GM18511 (cell line): ENCODE measurements around the gene TOP2A.
"Not testable (repeated sequence)": the region's sequence is repeated elsewhere in the genome, so short reads cannot be mapped to it uniquely, and the experiment has no call there.

Experiments used
- ATAC-seq: cut with Tn5 transposase; IDR thresholded peaks from one replicate; pipeline ENCODE4 v1.9.1; 2021; ENCODE audit warnings: mild to moderate bottlenecking, moderate library complexity; ENCODE audit not compliant: unreplicated experiment

The TOP2A gene

DNA sequence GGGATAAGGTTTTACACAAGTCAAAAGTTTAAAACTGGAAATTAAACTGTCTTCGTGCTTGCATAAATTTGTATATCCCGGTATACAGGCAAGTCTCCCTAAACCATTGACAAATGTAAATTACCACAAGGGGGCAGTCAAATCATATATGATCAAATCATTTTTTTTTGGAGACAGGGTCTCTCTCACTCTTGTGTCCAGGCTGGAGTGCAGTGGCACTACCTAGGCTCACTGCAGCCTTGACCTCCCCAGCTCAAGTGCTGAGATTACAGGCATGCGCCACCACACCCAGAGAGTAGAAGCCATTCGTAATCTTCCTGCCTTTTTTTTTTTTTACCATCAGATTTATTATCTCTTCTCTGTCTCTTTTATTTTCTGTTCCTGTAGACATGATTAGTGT lies 18.5 kb downstream of the TOP2A start:
- ATAC-seq: no peak

DNA sequence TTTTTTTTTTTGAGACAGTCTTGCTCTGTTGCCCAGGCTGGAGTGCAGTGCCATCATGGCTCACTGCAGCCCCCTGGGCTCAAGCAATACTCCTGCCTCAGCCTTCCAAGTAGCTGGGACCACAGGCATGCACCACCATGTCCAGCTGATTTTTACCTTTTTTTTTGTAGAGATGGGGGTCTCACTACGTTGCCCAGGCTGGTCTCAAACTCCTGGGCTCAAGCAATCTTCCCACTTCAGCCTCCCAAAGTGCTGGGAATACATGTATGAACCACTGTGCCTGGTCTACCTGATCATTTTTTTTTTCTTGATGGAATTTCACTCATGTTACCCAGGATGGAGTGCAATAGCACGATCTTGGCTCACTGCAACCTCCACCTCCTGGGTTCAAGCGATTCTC lies 31.1 kb downstream of the TOP2A start:
- not testable (repeated sequence) for ATAC-seq

- ATAC-seq: no peak
These were observed 35.4 kb downstream of the TOP2A start for GRCh38 chr17:40382251-40382650.

DNA sequence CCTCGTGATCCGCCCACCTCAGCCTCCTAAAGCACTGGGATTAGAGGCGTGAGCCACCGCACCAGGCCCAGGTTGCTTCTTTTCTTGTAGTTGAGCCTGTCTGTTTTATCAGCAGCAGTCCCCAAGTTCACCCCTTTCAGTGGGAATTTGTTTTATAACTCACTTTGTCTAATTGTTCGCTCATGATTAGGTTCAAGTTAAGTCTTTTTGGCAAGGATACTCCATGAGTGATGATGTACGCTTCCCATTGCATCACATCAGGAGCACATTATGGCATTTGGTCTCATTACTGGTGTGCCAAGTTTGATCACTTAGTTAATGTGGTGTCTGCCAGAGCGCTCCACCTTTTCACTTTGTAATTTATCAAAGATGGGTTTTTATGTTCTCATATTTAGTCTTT lies 38.7 kb downstream of the TOP2A start:
- ATAC-seq: no peak

- no peak for ATAC-seq
These were observed 39.9 kb downstream of the TOP2A start for GRCh38 chr17:40377832-40378231.

DNA sequence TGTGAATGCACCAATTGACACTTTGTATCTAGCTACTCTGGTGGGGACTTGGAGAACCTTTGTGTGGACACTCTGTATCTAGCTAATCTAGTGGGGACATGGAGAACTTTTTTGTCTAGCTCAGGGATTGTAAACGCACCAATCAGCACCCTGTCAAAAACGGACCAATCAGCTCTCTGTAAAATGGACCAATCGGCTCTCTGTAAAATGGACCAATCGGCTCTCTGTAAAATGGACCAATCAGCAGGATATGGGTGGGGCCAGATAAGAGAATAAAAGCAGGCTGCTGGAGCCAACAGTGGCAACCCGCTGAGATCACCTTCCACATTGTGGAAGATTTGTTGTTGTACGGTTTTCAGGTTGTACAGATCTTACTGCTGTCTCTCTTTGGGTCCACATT lies 41.2 kb downstream of the TOP2A start:
- not testable (repeated sequence) for ATAC-seq

- ATAC-seq: not testable (repeated sequence)
These were observed 41.9 kb downstream of the TOP2A start for GRCh38 chr17:40375786-40376185.

DNA sequence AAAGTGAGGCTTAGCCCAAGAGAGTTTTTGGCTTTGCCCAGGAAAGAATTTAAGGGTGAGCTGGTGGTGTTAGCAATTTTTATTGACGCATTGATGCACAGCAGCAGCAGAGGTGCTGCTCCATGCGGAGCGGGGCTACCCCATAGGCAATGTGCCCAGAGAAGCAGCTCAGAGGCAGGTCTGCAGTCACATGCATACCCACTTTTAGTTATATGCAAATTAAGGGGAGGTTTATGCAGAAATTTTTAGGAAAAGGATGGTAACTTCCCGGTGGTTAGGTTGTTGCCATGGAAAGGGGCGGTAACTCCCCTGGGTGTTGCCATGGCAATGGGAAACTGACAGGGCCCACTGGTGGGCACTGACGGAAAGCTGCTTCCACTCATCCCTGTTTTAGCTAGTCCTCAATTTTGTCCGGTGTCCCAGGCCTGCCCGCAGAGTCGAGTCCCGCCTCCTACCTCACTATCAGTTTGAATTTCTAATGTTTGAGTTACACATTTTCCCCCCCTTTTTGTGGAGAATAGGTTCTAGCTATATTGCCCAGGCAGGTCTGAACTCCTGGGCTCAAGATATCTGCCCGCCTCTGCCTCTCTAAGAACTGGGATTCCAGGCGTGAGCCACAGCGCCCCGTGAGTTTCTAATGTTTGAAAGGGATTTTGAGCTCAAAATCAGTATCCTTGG lies 42.7 kb downstream of the TOP2A start:
- ATAC-seq: no peak

DNA sequence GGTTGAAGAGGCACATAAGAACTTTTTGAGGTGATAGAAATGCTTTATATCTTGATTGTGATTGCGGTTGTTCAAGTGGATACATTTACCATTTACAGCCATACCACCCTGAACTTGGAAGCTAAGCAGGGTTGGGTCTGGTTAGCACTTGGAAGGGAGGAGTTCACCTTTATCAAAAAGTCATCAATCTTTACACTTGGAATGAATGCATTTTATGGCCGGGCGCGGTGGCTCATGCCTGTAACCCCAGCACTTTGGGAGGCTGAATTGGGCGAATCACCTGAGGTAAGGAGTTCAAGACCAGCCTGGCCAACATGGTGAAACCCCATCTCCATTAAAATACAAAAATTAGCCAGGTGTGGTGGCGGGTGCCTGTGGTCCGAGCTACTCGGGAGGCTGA lies 43.7 kb downstream of the TOP2A start:
- ATAC-seq: no peak

GRCh38 chr17:40373324-40373723 lies 44.4 kb downstream of the TOP2A start:
- no peak for ATAC-seq

GRCh38 chr17:40372644-40373043 lies 45.1 kb downstream of the TOP2A start:
- ATAC-seq: not testable (repeated sequence)

GRCh38 chr17:40372031-40372430 lies 45.7 kb downstream of the TOP2A start:
- no peak for ATAC-seq

DNA sequence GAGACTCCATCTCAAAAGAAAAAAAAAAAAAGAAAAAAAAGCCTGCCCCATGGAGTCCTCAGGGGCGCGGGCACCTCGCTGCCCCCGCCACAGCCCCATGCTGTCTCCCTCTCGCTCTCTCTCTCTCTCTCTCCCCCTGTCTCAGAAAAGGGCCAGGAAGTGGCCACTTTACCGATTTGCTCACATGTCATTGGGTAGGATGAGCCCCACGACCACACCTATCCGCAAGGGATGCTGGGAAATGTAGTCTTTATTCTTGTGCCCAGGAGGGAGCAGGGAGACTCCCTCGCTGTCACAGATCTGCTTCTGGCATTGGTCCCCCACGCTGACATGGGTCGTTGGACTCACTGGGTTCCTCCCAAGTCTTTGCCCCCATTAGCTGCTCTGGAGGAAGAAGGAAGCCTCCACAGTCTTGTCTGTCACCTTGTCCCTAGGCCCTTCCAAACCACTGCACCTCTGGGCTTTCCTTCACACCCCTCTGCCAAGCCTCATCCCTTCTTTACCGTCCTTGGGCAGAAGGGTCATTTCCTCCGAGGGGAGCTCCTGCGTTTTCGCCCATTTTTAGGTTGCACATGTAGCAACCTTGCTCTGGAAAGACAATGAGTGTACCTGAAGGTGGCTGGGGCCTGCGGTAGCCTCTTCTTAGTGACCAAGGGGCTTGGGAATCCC lies 46.3 kb downstream of the TOP2A start:
- ATAC-seq: no peak

DNA sequence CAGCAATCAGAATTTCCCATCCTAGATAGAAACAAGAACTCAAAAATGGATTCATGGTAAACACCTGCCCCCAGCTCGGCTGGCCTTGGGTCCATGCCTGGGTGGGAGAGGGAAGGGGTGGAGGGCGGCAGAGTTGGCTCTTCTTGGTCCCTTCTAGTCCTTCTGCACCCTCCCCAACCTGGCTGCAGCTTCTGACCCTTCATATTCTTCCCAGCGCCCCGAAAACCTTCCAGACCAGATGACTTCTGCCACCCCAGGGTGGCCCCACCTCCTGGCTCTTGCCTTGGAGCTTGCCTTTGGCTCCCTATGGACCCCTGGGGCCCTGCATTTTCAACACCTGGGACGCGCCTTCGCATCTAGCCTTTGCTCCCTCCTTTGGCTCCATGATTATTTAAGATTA lies 47.8 kb downstream of the TOP2A start:
- no peak for ATAC-seq

GRCh38 chr17:40367728-40368127 lies 50.0 kb downstream of the TOP2A start:
- not testable (repeated sequence) for ATAC-seq

DNA sequence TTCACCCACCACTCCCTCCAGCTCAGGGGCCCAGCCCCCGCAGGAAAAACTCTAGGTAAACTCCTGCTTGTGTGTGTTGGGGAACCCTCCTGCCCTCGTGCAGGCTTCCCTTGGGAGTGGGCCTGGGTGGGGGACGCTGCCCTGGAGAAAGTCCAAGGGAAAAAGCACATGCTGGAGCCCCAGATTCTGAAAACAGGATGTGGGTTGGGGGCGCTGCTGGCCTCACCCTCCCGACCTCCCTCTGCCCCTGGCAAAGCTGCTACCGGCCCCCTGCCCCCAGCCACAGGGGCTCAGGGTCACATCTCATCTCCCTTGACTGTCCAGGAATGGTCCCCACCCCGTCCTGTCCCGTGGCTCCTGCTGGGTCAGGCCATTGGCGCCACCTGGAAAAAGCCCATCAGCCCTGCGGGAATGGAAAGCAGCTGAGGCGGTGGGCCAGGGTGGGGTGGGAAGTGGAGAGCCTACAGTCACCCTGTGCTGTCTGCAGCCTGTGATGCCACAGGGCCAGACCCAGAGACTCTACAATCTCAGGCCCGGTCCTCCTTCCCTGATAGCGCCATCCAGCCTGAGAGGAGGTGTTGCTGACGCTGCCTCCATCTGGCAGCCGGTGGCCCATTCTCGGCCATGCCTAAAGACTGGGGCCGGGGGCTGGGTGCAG lies 50.7 kb downstream of the TOP2A start:
- ATAC-seq: no peak

GRCh38 chr17:40366076-40366860 lies 51.4 kb downstream of the TOP2A start:
- no peak for ATAC-seq

DNA sequence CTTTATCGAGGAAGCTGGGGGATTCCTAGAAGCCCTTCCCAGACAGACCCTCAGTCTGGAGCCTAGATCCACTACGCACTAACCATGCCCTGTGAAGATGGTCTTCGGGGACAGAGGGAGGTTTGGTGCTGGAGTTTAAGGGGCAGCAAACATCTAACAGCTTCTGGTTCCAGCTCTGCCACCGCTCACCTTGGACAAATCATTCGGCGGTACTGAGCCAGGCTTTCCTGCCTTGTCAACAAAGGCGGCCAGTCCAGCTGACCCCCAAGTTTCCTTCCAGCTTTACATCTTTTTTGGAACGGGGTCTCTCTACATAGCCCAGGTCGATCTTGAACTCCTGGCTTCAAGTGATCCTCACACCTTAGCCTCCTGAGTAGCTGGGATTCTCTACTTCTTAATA lies 52.8 kb downstream of the TOP2A start:
- ATAC-seq: no peak

DNA sequence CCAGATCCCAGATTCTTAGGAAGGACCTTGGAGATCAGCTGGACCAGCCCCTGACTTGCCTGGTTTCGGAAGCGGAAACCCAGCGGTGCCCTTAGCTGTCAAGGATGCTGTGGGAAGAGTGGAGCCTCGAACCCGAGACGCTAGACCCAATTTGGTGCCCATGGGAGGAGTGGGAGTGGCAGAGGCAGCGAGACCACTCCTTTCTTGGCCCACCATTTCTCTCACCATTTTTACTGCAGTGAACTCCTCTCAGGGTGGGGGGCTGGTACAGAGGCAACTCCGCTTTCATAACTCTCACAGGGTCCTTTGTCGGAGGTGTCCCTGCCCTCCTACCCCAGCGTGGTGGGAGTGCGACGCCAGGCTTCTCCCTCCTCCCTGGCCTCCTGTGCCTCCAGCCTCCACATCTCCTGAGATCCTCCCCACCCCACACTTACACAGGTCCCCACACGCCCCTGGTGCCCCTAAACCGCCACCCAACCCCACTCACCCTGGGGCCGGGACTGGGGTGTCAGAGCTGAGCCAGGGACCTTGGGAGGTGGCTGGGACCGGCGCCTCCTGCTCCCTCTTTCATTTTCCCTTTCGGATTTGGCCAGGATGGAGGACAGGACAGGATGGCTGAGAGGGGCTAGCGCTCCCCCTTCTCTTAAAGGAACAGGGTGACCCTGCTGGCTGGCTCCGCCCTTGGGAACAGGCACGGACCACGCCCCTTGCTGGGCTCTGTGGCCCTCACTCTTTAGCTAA lies 53.4 kb downstream of the TOP2A start, which contains the start of gene GJD3:
Gene GJD3 (minus strand): TSS at position 617 of the 741 bp plus-strand sequence. CDS start 922 bp downstream, outside the sequence.
- no peak for ATAC-seq

- ATAC-seq: peak; percentile 31
These were observed 54.4 kb downstream of the TOP2A start for GRCh38 chr17:40363111-40363827.
